GM12864 (cell line): Measurements from ENCODE around the gene BAZ1B.

Source experiments
- DNase-seq: peaks from one replicate; pipeline ENCODE4 v3.0.0-alpha.2; 2011; ENCODE audit warnings: low read depth
- H3K4me3 ChIP-seq: 2 replicates; pipeline ENCODE4 v1.5.1; 2011; ENCODE audit warnings: mild to moderate bottlenecking, low read depth, low read length, control low read depth
- TF ChIP-seq, protein P1 (sequence below): IDR thresholded peaks from 2 replicates; pipeline ENCODE4 v1.5.1; 2011; ENCODE audit warnings: low read depth, mild to moderate bottlenecking, moderate library complexity, low read length, control low read depth, inconsistent platforms; ENCODE audit errors: missing control alignments

BAZ1B gene

DNA sequence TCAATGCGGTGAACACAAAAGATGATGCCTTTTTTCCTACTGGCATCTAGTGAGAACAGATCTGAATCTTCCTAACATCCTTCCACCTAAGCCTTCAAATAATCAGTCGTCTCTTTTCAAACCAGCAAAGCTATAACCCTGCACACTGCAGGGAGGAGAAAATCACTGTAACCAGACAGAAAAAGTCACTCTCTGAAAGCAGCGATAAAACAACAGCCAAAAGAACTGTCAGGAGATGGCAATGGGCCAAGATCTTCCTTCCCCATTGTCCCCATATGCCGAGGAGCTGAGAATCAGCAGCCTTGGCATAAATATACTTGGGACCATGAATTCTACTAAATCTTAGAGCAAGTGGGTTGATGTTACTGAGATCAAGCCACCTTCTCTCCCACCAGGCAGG lies 75.4 kb downstream of the BAZ1B start:
- no peak overlapping the region for H3K4me3 ChIP-seq
- TF ChIP-seq, protein P1, sequence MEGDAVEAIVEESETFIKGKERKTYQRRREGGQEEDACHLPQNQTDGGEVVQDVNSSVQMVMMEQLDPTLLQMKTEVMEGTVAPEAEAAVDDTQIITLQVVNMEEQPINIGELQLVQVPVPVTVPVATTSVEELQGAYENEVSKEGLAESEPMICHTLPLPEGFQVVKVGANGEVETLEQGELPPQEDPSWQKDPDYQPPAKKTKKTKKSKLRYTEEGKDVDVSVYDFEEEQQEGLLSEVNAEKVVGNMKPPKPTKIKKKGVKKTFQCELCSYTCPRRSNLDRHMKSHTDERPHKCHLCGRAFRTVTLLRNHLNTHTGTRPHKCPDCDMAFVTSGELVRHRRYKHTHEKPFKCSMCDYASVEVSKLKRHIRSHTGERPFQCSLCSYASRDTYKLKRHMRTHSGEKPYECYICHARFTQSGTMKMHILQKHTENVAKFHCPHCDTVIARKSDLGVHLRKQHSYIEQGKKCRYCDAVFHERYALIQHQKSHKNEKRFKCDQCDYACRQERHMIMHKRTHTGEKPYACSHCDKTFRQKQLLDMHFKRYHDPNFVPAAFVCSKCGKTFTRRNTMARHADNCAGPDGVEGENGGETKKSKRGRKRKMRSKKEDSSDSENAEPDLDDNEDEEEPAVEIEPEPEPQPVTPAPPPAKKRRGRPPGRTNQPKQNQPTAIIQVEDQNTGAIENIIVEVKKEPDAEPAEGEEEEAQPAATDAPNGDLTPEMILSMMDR, result no peak
- no peak for DNase-seq

DNA sequence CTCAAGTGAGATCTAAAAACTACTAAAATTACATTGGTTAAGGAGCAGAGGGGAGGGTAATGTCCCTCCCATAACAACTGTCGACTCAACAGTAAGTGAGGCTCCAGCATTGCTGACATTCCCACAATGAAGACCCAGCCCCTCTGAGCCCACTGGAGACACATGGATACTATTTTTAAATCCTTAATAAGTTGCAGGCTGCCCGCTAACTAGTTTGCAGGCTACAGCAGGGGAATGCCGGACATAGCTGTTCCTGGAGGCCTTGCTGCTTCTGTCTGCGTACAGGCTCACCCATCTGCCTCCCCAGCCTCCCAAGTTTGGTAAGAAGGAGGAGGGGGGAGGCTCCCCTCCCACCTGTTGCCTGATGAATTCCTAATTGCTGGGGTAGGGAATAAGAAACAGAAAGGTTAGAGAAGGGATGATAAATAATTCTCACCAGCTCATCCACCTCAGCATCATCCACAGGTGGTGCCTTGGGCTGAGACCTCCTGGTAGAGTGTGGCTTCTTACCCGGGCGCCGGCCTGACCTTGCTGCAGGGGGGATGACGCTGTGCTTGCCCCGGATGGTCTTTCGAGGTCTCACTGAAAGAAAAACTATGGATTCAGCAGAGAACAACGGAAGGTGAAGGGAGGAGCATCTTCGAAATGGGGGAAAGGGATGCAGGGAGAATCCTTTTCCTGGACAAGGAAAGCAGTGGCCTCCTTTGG lies 78.4 kb downstream of the BAZ1B start:
- no peak for DNase-seq
- H3K4me3 ChIP-seq, result no peak overlapping the region
- TF ChIP-seq, protein P1, result no peak

DNA sequence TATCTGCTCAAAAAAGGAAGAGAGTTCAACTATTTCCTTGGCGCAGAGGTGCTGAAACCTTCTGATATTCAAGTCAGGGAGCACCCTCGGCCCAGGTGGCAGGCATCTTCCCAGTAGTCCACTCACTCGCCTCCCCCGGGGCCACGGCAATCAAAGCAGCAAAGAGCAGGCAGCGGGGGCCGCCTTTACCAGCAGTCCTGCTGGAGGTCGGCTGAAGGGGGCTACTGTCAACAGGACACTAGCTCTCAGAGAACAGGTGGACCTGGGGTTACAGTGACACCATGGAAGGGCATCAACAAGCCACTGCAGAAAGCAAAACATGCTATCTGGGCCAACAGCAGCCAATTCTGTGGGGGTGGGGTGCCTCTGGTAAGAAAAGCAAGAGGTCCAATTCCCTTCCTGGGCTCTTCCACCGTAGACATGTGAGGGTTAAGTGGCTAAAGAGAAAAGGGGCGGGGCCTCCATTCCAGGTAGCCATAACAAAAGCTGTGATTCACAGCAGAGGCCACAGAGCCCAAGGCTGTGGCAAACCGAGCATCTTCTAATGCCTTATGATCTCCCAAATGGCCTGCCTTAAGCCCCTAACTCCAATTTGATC lies 79.1 kb downstream of the BAZ1B start:
- DNase-seq, result no peak
- no peak overlapping the region for H3K4me3 ChIP-seq
- TF ChIP-seq, protein P1, result no peak

DNA sequence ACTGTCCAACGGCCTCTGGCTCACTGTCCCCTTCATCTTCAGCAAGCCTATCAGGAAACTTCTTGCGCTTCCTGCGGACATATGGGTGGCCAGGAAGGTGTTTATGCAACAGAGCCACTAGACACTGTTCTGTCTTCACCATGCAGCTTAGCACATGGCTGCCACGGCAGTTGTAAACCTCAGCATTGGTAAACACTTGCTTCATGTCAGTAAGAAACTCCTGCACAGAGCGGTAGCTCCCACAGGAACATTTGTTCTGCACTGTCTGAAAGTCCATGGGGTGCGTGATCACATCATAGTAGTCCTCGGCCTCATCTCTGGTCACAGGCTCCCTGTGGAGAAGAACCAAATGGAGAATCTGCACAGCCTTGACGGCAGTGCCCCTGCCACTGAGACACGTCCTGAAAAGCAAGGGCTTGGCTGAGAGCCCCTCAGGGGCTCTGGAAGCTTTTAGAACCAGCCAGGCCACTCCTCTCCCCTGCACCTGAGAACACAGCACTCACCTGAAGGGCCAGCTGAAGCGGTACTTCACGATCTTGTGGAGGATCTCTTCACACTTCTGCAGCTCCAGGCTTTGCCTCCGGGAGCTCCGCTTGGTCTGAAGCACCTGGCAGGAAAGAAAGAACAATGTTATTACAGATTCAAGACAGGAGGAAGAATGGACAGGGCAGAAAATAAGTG lies 79.7 kb downstream of the BAZ1B start:
- DNase-seq, result no peak
- no peak overlapping the region for H3K4me3 ChIP-seq
- TF ChIP-seq, protein P1, result no peak

DNA sequence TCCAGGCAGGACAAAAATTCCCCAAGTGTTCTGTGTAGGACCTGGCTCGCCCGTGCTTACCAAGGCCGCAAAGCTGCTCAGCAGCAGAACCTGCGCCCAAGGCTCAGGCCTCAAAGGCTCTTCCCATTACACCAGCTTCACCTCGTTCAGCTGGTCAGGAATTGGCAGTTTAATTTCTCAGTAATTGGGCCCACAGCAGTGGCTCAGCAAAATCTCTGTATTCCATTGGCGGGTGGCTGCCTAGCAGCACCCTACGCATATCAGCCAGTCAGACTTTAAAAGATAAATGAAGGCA lies 82.7 kb downstream of the BAZ1B start:
- H3K4me3 ChIP-seq, result no peak overlapping the region
- TF ChIP-seq, protein P1, result no peak
- no peak for DNase-seq

DNA sequence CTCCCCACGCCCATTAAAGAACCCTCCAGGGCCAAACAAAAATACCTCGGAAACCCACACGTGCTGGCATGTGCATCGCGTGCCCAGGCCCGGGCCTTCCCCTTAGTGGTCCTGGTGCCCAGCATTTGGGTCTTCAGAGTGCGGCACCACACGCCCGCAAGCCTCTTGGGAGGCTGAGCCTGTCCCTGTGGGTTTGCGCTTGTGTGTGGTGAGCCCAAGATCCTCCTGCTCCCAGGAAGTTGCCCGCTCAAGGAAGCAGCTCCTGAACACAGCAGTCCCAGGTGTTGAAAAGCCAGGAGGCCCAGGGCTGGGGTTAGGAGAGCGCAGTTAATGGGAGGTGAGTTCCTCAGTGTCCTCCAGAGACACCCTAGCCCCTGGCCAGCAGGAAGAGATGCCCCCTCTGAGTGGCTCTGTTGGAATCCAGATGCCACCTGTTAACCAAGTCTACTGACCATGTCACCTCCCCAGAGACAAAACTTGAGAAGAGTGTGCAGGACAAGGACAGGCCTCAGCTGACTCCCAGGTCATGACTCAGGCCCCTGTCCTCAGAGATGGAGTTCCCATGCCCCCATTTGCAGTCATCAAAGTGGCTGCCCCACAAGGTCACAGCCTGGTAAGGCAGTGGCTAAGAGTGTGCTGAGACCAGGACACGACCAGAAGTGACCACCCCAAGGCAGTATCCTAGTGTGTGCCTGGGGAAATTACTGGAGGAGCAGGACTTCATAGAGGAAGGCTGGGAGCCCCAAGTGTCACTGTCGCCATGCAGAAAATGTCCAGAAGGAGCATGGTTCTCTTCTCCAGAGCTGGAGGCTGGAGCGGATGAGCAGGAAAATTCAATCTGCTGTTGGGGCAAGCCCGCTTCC lies 83.3 kb downstream of the BAZ1B start:
- no peak overlapping the region for H3K4me3 ChIP-seq
- no peak for DNase-seq
- TF ChIP-seq, protein P1, result no peak
